OCI-LY3 (cell line): ENCODE data around the gene PAK1IP1.

Experiments used
- CTCF ChIP-seq: fragments of 200-600, 300-600 bp; sonication (generic); IDR thresholded peaks from 2 replicates; pipeline ENCODE4 v1.5.1; 2014; ENCODE audit warnings: antibody characterized with exemption, low read length, low read depth
- EZH2phosphoT487 ChIP-seq: fragments of 200-600 bp; shearing (Covaris generic); IDR thresholded peaks from 2 replicates; pipeline ENCODE4 v1.6.1; 2018; ENCODE audit warnings: antibody characterized with exemption, mixed run types, low read depth

GRCh38 chr6:10668126-10668917 is 26.4 kb upstream of the PAK1IP1 start:
- TF ChIP-seq CTCF (no peak), EZH2phosphoT487 (no peak)
